Measurements from ENCODE around the gene TRIM71. TPM values are rescaled to one million over a fixed set of nuclear protein-coding genes. Genes with fewer than 3 reads are reported as not detected.
A peak's percentile ranks its signal among the peaks of the same experiment; 100 is the strongest.

TRIM71 gene
- total RNA-seq, 1 experiment from 2014 or later, result 376 TPM

GRCh38 chr3:32835961-32836360 is 18.2 kb downstream of the TRIM71 start:
- Mint-ChIP-seq H3K27ac (peak overlapping the region in 2 of 3 experiments; percentile 92; a peak in 5 of 7 replicates), H3K27me3 (ENCODE audit: low read depth) (no peaks in the 10 kb centered on the region; the same call in 1 of the 2 replicates), H3K9me3 (no peaks in the 10 kb centered on the region; a peak in 1 of 5 replicates), H3K4me1 (peaks cover 83 to 96% of the 10 kb centered on the region in 2 experiments), H3K36me3 (ENCODE audit: insufficient read depth in 1 of 3, low read depth in 3 of 3) (peaks cover 7 to 25% (median 18%) of the 10 kb centered on the region in 3 experiments; a peak in 6 of 7 replicates), H3K4me3 (peak overlapping the region; percentile 35 to 71)
- no peak overlapping the region for H3K18ac ChIP-seq (ENCODE audit: insufficient read length, low read depth, low read length)
- no peak overlapping the region for H2AFZ ChIP-seq (ENCODE audit: low read length)
- H3K79me1 ChIP-seq (ENCODE audit: insufficient read depth, low read depth, low read length, poor library complexity, severe bottlenecking), result no peaks in the 10 kb centered on the region
- no peak overlapping the region for H4K5ac ChIP-seq (ENCODE audit: insufficient read length, low read depth, low read length)
- H3K56ac ChIP-seq (ENCODE audit: insufficient read length, low read depth, low read length), result no peak overlapping the region
- no peak overlapping the region for H3T11ph ChIP-seq (ENCODE audit: low read length)
- peaks cover 38% of the 10 kb centered on the region for H3K4me1 ChIP-seq (ENCODE audit: insufficient read depth, low read length)
- no peak overlapping the region for H2BK12ac ChIP-seq (ENCODE audit: insufficient read length, low read depth, low read length)
- no peaks in the 10 kb centered on the region for H3K23me2 ChIP-seq (ENCODE audit: insufficient read length, low read depth, low read length, poor library complexity, severe bottlenecking)
- no peak overlapping the region for H2BK5ac ChIP-seq (ENCODE audit: insufficient read length, low read length)
- TF ChIP-seq, protein P1, sequence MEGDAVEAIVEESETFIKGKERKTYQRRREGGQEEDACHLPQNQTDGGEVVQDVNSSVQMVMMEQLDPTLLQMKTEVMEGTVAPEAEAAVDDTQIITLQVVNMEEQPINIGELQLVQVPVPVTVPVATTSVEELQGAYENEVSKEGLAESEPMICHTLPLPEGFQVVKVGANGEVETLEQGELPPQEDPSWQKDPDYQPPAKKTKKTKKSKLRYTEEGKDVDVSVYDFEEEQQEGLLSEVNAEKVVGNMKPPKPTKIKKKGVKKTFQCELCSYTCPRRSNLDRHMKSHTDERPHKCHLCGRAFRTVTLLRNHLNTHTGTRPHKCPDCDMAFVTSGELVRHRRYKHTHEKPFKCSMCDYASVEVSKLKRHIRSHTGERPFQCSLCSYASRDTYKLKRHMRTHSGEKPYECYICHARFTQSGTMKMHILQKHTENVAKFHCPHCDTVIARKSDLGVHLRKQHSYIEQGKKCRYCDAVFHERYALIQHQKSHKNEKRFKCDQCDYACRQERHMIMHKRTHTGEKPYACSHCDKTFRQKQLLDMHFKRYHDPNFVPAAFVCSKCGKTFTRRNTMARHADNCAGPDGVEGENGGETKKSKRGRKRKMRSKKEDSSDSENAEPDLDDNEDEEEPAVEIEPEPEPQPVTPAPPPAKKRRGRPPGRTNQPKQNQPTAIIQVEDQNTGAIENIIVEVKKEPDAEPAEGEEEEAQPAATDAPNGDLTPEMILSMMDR (conservative IDR thresholded peaks at IDR 0.05), result no peak
- no peak overlapping the region for H3K27ac ChIP-seq (ENCODE audit: insufficient read length, low read depth, low read length)
- H3K23ac ChIP-seq (ENCODE audit: insufficient read length, low read depth, low read length), result no peak overlapping the region
- H3K14ac ChIP-seq (ENCODE audit: insufficient read depth, low read length), result no peak overlapping the region
- no peak overlapping the region for H2BK20ac ChIP-seq (ENCODE audit: low read depth, low read length, poor library complexity, severe bottlenecking)
- H3K27me3 ChIP-seq (ENCODE audit: insufficient read depth, low read length), result no peaks in the 10 kb centered on the region
- no CpG with 5 or more reads among the region's 4 CpGs for WGBS (ENCODE audit: extremely low coverage, insufficient read length, low lambda C conversion rate)
- H3K9ac ChIP-seq (ENCODE audit: extremely low read depth, insufficient read length, low read length), result no peak overlapping the region
- no peaks in the 10 kb centered on the region for H3K9me3 ChIP-seq (ENCODE audit: control insufficient read depth, low read depth, low read length)
- H4K20me1 ChIP-seq (ENCODE audit: control insufficient read depth, insufficient read depth, insufficient read length), result no peaks in the 10 kb centered on the region
- DNase-seq, result peak; percentile 82
- H2BK15ac ChIP-seq (ENCODE audit: low read depth, low read length), result no peak overlapping the region
- H2BK120ac ChIP-seq (ENCODE audit: low read depth, low read length, poor library complexity, severe bottlenecking), result no peak overlapping the region
- no peak overlapping the region for H3K4ac ChIP-seq (ENCODE audit: low read depth, low read length)
- H2AK5ac ChIP-seq (ENCODE audit: insufficient read length, low read length), result no peak overlapping the region
- H4K8ac ChIP-seq (replicated peaks; ENCODE audit: insufficient read length, low read depth, low read length), result no peak overlapping the region
- H3K79me2 ChIP-seq (ENCODE audit: insufficient read depth, low read length), result peaks cover 83% of the 10 kb centered on the region
- H4K91ac ChIP-seq (ENCODE audit: insufficient read length, low read depth, low read length), result no peak overlapping the region
- peak overlapping the region; percentile 29 for H3K4me2 ChIP-seq (ENCODE audit: insufficient read depth, insufficient read length, low read length)
